Measurements from ENCODE around the gene PIGH. TPM values are rescaled to one million over a fixed set of nuclear protein-coding genes. Genes with fewer than 3 reads are reported as not detected.
"Not testable (repeated sequence)": the region's sequence is repeated elsewhere in the genome, so short reads cannot be mapped to it uniquely, and the experiment has no call there.

The PIGH gene, protein sequence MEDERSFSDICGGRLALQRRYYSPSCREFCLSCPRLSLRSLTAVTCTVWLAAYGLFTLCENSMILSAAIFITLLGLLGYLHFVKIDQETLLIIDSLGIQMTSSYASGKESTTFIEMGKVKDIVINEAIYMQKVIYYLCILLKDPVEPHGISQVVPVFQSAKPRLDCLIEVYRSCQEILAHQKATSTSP
- total RNA-seq, result 16.3 TPM

DNA sequence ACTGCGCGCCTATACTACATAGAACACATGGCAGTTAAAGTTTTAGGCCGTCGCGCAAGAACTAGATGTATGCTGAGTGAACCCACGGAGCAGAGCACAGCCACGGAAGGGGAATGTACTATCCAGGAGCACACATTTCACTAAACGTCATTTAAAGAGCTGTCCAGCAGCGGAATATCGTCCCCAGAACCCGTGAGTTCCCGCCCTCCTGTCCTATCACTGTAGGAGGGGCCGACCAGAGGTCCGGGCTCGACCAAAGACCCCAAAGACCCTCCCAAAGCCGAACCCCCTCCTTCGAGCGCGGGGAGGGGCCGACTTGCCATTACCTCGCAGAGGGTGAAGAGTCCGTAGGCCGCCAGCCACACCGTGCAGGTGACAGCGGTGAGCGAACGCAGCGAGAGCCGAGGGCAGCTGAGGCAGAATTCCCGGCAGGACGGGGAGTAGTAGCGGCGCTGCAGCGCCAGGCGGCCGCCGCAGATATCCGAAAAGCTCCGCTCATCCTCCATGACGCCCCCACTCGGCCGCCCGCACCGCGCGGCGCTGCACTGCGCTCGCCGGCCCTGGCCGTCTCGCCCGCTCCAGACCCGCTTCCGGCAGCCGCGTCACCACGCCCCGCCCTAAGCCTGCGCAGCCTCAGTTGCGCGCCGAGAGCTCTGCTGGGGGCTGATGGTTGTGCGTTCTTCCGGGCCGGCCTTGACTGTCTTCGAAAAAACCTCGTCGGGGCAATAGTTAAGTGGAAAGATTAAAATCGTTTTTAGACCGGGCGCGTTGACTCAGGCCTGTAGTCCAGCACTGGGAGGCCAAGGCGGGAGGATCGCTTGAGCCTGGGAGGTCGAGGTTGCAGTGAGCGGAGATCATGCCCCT, at the start of gene PIGH:
Gene PIGH, minus strand, starts transcription at position 571 of the 864 bp plus-strand sequence. Its CDS starts 65 bp downstream, at position 506.
- DNase-seq (ENCODE audit: low spot score), result peak; percentile 92
- peak; percentile 97 for ATAC-seq

DNA sequence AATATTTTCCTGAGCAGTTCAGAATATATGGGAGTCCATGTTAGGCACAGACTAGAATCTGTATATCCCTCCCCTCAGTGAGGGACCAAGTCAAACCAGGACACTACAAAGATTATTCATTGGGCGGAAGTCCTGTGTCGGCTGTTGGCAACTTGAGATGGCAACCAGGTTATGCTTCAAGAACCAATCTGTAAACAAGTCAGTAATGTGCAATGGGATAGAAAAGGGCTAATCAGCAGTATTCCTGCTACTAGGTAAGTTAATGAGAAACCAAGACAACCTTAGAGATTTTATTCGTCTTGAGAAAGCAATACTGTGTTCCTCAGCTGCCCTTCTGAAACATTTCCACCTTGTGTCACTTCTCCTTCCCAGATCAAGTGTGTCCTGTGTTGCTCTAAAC, 46.1 kb upstream of the PIGH start:
- no peak for ATAC-seq
- DNase-seq (ENCODE audit: low spot score), result no peak

DNA sequence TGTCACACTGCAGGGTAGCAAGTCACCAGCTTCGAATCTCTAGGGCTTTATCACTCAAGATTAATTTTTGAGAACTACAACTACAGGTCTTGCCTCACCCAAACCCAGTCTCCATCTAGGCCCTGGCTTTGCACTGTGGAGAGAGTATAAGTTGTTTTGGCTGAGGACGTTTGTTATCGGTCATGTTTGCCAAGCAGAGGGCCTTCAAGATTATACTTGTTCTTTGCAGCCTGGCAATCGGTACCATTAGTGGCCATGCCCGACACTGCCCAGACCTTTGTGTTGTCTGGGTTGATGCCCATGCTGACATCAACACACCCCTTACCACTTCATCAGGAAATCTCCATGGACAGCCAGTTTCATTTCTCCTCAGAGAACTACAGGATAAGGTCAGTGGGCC, 45.3 kb upstream of the PIGH start:
- DNase-seq (ENCODE audit: low spot score) (no peak), ATAC-seq (no peak)

DNA sequence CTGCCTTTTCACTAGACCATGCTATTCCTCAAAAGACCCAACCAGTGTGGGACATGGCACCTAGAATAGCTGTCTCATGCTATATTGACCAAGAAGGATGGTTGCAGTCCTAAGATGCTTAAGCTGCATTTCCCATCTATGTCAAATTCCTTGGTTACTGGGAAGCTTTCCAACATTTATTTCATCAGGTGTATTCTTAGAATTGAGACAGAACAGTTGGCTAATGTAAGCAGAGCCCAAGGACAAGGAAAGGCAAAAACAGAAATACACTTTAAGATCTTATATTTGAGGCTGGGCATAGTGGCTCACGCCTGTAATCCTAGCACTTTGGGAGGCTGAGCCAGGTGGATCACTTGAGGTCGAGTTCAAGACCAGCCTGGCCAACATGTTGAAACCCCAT, 44.4 kb upstream of the PIGH start:
- no peak for ATAC-seq
- no peak for DNase-seq (ENCODE audit: low spot score)

DNA sequence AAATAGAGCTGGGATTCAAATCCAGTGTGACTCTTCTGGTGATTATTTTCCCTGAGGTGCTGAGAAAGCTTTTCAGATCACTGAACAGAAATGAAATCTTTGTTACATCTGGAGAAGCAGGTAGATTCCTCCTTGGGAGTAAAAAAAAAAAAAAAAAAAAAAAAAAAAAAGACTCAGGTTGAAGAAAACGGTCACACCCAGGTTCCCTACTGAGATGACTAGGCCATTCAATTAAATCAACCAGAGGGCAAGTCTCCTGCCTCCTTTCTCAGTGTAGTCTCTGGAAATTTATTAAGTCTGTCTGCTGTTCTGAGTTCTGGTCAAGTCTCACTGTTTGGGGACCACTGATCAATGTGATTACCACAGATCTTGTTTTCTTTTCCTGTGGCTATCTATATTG, 43.6 kb upstream of the PIGH start:
- ATAC-seq (no peak), DNase-seq (ENCODE audit: low spot score) (no peak)

DNA sequence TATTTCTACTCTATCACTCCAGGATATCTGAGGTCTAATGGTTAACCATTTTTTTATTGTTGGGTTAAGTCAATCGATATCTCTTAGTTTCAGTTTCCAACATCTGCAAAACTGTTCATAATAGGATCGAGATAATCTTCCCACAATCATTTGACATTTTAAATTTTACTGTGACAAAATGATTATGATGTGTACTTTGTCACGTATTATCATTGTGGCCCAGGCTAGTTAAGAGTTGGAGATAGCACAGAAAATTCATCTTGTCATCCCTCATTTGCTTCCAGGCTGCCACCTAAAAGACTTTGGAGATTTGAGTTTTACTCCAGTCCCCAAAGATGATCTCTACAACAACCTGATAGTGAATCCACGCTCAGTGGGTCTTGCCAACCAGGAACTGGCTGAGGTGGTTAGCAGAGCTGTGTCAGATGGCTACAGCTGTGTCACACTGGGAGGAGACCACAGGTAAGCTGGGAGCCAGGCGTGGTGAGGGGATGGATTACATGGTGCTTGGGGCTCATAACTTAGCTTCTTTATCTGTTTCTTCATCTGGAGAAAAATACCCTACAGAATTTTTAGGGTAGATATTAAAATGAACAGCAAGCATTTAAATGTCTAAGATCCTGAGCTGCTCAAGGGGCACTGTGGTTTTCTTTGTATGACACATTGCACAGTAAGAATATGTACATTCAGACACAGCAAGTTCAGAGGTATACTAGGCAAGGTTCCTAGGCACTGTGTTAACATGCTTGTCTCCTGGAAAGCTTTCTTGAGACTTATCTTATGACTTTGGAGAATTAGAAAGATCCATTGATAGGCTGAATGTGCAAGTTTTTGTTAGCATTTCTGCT, 42.1 kb upstream of the PIGH start:
- ATAC-seq (no peak), DNase-seq (ENCODE audit: low spot score) (no peak)

DNA sequence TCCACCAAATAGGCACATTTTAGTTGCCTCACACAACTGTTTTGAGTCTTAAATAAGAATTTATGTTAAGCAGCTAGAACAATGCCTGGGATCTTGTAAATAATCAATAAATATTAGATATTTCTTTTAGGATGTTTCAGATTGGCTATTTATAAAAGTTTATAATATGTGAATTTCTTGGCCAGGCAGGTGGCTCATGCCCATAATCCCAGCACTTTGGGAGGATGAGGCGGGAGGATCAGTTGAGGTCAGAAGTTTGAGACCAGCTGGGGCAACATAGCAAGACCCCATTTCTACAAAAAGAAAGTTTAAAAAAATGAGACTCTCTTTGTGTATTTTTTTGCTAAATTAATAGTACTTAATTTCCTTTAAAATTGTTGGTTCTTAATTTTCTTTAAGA, 41.4 kb upstream of the PIGH start:
- ATAC-seq, result no peak
- DNase-seq (ENCODE audit: low spot score), result no peak

DNA sequence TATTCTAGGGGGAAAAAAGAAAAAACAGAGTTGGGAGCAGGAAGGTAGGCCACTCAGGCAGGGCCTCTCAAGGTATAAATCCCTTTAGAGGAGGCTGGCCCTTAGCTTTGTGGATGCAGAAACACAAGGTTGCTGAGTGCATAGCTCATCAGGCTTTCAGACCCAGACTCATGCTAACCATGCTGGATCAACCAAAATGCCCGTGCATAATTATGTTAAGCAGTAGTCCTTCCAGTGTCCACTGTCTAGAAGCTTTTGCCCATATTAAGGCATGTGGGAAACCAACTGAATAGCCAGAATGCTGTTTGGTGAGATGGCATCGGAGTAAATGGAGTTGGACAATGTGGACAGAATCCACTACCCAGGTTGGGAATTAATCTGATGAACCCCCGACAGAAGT, 38.6 kb upstream of the PIGH start:
- ATAC-seq (no peak), DNase-seq (ENCODE audit: low spot score) (no peak)

DNA sequence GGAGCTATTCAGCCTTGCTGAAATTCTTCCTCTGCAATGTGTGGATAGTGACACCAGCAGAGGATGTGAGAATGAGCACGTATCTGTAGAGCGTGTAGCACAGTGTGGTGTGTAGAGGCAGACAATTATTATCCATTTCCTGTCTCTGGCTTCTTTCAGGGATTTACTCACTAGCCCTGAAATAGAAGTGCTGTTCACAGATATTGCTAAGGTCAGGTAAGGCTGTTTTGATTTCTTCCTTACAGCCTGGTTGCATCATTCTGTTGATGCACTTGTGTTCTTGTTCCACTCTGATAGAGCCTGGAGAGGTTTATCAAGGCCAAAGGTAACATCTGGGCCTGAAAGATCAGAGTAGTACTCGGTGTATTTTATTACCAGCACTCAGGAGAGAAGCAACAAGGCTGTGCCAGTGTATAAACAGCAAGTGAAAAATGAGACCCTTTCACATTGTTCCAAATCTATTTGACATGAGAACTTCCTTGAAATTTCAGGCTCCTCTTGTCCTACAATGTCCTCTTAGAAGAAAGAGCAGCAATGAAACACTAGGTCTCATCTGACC, 36.4 kb upstream of the PIGH start:
- no peak for DNase-seq (ENCODE audit: low spot score)

DNA sequence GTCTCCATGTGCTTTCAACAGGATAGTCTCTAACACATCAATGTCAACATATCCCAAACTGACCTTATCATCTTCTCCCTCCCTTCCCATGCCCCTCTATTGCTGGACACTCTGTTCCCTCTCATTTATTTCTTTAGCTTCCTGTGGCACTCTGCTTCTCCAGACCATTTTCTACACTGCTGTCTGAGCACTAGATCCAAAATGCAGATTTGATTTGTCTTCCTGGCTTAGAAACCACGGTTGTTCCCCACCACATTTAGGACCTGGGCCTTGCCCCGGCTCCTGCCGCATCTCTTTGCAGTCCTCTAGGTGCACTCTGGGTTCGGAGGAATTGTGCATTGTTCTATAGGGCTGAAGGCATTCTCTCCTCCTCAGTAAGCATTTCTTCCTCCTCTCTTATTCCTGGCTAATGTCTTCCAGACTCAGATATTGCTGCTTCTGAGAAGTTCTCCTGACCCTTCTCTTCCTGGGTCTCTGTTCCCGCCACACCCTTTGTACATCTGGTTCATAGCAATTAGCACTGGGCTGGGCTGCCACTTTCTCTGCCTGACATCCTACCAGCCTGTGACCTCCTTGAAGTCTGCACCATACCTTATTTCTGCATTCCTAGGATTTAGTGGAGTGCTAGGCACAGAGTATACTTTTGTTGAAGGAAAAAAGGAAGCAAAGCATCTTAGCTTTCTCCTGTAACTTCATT, 33.5 kb upstream of the PIGH start:
- ATAC-seq (no peak), DNase-seq (ENCODE audit: low spot score) (no peak)

More for the DNA sequence above, 36.4 kb upstream of the PIGH start:
- ATAC-seq, result peak; percentile 17

DNA sequence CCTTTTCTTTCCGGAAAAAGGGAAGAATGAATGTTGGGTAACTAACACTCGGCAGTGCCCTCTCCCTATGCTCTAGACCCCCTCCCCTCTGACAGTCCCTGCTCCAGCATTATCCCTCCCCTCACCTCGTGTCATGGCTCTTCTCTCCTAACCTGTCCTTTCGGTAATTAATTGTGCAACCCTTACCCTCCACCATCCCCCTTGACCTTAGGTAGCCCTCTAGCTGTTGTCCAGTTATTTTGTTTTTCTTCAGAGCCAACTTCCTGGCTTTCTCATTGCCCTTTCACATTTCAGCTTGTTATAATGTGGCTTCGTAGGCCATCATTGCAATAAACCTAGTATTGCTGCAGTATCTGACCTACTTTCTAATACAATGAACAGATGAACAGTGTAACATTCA, 30.9 kb upstream of the PIGH start:
- DNase-seq (ENCODE audit: low spot score), result no peak
- peak; percentile 58 for ATAC-seq

DNA sequence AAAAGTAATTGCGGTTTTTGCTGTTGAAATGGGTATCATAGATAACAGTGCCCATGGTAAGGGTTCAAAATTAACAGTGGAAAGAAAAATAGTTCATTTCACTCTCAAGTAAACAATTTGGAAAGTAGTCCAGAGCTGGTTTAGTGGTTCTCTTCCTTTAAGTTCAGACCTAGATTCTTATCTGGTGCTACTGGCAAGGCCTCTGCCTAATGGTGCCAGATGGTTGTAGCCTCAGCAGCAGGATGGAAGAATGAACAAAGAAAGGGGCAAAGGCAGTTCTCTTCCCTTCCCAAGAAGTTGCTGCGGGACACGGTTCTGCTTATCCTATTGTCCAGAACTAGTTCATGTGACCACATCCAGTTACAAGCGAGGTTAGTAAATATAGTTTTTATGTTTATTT, 30.1 kb upstream of the PIGH start:
- no peak for ATAC-seq

DNA sequence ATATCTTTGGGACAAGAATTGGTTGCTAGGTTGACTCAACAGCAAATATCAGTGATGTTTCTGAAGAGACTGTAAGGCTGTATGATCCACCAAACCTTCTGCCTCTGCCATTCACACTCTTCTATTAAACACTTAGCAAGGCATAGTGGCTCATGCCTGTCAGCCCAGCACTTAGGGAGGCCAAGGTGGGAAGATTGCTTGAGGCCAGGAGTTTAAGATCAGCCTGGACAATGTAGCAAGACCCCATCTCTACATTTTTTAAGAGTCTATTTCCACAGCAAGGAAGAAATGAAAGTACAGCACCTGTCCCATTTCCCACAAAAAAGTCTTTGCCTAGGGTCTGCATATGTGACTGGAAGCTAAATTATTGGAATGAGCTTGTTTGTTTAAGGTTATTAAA, 27.5 kb upstream of the PIGH start:
- DNase-seq (ENCODE audit: low spot score) (no peak), ATAC-seq (no peak)

More for the DNA sequence above, 30.1 kb upstream of the PIGH start:
- no peak for DNase-seq (ENCODE audit: low spot score)

DNA sequence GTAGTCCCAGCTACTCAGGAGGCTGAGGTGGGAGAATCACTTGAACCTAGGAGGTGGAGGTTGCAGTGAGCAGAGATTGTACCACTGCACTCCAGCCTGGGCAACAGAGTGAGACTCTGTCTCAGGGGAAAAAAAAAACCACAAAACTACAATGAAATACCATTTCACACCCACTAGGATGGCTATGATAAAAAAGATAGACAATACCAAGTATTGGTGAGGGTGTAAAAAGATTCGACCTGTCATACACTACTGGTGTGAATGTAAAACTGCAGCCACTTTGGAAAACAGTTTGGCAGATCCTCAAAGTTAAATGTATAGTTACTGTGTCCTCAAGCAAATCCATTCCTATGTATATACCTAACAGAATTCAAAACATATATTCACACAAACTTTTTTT, 26.1 kb upstream of the PIGH start:
- not testable (repeated sequence) for DNase-seq (ENCODE audit: low spot score); ATAC-seq

DNA sequence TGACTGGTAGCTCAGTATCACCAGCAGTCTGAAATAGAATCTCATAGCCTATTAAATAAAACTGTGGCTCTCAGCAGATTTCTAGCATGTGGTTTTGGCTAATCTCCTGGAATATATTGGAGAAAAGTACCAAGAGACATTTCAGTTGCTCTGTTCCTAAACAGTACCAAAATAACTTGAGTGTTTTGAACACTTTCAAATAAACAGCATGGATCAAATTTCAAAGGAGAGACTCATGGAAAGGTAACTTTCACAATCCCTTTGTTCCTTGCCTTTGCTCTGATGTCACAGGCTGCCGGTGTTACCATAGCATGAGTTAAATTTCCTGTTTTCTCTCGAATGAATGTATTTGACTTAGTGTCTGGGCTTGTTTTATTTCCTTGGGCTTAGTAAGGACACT, 23.0 kb upstream of the PIGH start:
- ATAC-seq, result no peak

DNA sequence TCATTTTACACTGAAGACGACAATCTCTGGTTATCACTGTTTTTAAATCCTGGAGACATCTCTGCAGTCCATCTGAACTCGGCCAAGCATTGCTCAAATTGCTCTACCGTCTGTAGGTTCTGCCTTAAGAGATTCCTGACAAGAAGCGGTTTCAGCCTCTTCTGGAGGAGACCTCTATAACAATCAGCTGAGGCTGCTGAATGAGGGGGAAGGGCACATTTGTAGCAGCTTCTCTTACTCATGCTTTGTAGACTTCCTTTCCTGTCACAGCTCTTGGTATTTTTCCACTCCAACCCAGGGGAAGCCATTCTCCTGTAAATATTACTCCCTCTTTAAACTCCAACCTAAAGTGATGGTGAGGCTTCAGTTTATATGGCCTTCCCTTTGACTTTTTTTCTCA, 22.6 kb upstream of the PIGH start:
- DNase-seq (ENCODE audit: low spot score), result no peak
- ATAC-seq, result no peak

More for the DNA sequence above, 23.0 kb upstream of the PIGH start:
- DNase-seq (ENCODE audit: low spot score), result no peak

DNA sequence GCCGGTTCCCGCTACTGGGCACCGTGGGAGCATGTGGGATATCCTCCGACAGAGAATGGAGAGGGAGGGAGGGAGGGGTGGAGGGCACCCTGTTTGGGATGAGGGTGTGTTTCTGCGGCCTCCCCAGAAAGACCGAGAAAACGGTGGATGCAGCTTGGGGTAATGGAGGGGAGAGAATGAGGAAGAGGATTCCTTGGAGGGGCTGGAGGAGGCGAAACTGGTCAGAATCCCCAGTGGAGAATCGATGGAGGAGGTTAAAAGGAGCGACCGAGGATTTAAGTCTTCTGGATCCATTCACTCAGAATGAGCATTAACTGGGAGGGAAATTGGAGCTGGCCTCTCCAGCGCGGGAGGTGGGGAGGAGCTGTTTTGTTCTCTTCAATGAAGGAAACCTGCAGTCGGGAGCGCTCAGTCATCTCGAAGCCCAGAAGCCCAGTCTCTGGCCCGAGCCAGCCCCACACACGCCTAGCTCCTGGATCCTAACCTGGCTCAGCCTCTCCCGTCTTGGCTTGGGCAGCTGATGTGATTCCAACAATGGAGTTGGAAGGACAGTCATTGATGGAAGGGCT, 20.2 kb upstream of the PIGH start:
- peak; percentile 46 for DNase-seq (ENCODE audit: low spot score)

DNA sequence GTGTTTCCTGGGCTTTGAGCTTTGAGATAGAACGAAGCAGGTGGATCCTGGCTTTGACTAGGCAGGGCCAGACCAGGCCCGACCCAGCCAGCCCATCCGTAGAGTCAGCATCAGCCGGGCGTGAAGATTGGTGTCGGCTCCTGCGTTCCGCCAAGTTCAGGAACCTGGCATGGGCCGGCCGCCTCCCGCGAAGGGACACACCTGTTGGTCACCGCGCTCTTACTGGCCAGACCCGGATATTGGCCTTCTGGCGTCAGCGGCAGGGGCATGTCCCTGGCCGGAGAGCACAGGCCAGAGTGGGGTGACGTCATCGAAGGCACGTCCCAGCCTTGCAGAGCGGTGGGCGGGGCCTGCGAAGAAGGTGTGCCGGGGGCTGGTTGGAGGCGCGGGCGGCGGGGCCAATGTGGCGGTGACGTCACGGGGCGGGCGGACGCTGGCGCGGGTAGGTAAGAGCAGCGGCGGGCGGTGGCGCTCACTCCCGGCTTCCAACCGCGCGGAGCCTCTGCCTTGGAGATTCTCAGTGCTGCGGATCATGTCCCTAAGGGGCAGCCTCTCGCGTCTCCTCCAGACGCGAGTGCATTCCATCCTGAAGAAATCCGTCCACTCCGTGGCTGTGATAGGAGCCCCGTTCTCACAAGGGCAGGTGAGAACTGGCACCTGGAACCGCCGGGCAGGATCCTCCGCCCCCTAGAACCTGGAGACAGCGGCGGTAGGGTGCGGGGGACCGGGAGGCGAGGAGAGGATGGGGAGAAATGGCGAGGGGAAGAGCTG, 19.6 kb upstream of the PIGH start, which contains the start of gene ARG2:
Gene ARG2, plus strand, starts transcription at position 475 of the 771 bp plus-strand sequence. Its CDS starts 58 bp downstream, at position 533.
- DNase-seq (ENCODE audit: low spot score), result peak; percentile 100
- peak; percentile 95 for ATAC-seq

More for the DNA sequence above, 20.2 kb upstream of the PIGH start:
- ATAC-seq, result peak; percentile 2

DNA sequence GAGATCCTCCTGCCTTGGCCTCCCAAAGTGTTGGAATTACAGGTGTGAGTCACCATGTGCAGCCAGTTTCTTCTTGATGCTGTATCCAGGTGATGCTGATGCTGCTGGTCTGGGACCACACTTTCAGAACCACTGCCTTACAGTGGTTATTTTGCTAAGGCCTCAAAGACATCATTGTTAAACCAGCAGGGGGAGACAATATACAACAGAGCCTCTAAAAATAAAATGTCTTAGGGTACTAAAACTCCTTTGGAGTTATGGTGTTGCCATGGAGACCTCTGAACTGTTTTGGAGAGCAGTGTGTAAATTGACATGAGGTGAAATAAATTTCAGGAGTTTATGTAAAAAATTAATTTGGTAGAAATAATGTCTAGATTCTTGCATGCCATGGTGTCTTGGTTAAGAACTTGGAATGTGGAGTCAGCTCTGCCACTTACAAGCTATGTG, 18.6 kb upstream of the PIGH start:
- DNase-seq (ENCODE audit: low spot score) (no peak), ATAC-seq (peak; percentile 16)
